IPS-18a (cell line): Measurements from ENCODE around the gene SKAP2.

Source experiments
- H3K27ac ChIP-seq: one replicate; pipeline ENCODE4 v1.5.1; 2013; ENCODE audit warnings: low read length
- H3K27me3 ChIP-seq: one replicate; pipeline ENCODE4 v1.6.1; 2013; ENCODE audit warnings: mild to moderate bottlenecking, low read length; ENCODE audit not compliant: control insufficient read depth, insufficient read depth
- H3K36me3 ChIP-seq: one replicate; pipeline ENCODE4 v1.6.1; 2013; ENCODE audit warnings: low read depth, low read length; ENCODE audit not compliant: control insufficient read depth
- H3K4me1 ChIP-seq: one replicate; pipeline ENCODE4 v1.6.1; 2013; ENCODE audit warnings: low read depth, low read length; ENCODE audit not compliant: control insufficient read depth
- H3K4me3 ChIP-seq: one replicate; pipeline ENCODE4 v1.5.1; 2013; ENCODE audit warnings: low read length
- H3K9ac ChIP-seq: one replicate; pipeline ENCODE4 v1.6.1; 2013; ENCODE audit warnings: mild to moderate bottlenecking, low read length, moderate library complexity
- H3K9me3 ChIP-seq: one replicate; pipeline ENCODE4 v1.6.1; 2013; ENCODE audit warnings: low read depth, low read length; ENCODE audit not compliant: control insufficient read depth

The SKAP2 gene

DNA sequence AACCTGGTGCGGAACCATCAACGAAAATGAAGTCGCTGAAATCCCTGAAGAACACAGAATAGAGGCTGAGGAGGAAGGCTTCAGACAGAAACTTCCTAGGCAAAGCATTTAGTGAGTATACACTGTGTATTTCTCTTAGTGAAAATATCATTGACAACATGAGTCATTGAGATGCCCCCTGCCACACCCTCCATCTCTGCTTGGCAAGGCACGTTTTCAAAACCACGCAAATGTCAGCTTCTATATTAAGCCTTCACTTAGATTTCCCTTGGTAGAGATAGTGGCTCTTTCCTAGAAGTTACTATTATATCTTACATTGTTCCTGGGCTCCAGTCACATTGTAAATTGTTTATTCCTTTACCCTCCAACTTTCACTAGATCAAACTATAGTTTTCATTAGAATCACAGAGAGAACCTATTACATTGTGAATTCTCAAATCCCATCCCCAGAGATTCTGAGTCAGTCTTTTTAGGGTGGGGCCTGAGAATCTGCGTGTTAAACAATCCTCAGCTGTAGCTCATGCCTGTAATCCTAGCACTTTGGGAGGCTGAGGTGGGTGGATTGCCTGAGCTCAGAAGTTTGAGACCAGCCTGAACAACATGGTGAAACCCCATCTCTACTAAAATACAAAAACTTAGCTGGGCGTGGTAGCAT is 4.6 kb upstream of the SKAP2 start:
- H3K4me1 ChIP-seq = peaks cover 4% of the 10 kb centered on the region
- H3K36me3 ChIP-seq = no peaks in the 10 kb centered on the region
- no peak overlapping the region for H3K4me3 ChIP-seq
- H3K9me3 ChIP-seq = no peaks in the 10 kb centered on the region
- no peak overlapping the region for H3K9ac ChIP-seq
- H3K27ac ChIP-seq = no peak overlapping the region
- H3K27me3 ChIP-seq = peaks cover 4% of the 10 kb centered on the region

DNA sequence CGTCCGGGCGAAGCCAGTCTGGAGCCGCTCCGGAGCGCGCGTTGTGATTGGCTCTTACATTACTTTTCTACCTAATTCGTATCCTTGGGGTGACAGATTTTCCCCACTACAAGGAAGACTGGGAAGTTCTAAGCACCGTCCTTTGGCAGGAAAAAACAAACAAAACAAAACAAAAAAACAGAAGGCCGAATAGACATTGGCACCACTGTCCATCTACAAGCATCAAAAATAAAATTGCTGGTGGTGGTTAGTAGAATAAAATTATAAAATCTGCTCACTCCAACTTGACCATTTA is 651 bp upstream of the SKAP2 start:
- no peaks in the 10 kb centered on the region for H3K9me3 ChIP-seq
- H3K36me3 ChIP-seq = no peaks in the 10 kb centered on the region
- peaks cover 41% of the 10 kb centered on the region for H3K27me3 ChIP-seq
- H3K4me1 ChIP-seq = peaks cover 4% of the 10 kb centered on the region
- H3K27ac ChIP-seq = peak overlapping the region; percentile 95
- H3K4me3 ChIP-seq = peak overlapping the region; percentile 97
- H3K9ac ChIP-seq = peak overlapping the region; percentile 81

DNA sequence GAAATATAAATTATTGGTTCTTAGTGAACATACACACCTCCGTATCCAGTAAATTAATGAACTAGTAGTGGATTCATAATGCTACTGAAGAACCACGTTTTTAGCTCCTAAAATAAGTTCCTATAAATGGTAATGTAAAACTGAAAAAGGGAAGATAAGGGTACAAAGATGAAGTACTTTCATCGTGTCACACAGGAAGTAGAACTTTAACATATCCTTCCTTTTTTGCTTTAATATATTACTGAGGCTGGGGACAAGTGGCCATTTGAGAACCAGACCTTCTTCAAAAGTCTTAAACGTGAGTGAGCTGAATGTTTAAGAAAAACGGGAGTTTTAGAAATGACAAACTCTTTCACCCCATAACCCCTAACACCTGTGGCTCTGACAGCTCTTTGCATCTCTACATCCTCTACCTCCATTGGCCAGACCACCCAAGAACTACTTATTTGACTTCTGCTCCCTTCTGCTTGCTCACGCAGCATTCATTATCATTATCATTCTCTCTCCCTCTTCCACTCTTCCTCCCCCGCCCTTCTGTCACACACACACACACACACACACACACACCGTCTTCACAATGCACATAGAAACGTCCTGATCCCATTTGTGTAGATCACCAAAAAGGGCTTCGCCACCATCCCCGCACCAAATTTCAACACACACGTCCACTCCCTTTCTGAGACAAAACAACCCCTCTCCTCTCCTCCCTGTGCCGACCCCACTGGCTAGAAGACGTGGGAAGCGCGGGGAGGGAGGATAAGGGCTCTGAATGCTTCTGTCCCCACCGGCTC is 677 bp downstream of the SKAP2 start:
- H3K36me3 ChIP-seq = no peaks in the 10 kb centered on the region
- H3K9me3 ChIP-seq = no peaks in the 10 kb centered on the region
- H3K4me3 ChIP-seq = peak overlapping the region; percentile 97
- H3K4me1 ChIP-seq = peaks cover 5% of the 10 kb centered on the region
- peaks cover 54% of the 10 kb centered on the region for H3K27me3 ChIP-seq
- H3K27ac ChIP-seq = no peak overlapping the region
- H3K9ac ChIP-seq = peak overlapping the region; percentile 81

DNA sequence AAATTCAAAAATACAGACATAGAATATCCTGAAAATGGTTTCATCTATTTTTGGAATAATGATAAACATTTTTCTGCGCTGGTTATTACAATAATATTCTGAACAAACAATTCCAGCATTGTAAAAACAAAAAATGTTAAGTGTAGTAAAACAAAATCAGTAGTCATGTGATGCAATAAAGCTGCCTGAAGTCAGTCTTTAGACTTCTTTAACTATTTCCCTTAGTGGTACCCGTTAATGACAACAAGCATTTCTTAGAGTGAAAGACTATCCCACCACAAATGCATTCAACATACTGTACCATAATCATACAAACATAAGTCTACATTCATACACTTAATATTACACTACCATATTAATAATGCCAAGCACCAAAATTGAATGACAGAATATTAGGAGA is 1.6 kb downstream of the SKAP2 start:
- Histone ChIP-seq H3K27me3 (peaks cover 63% of the 10 kb centered on the region), H3K27ac (no peak overlapping the region), H3K4me3 (no peak overlapping the region), H3K36me3 (no peaks in the 10 kb centered on the region), H3K4me1 (peaks cover 13% of the 10 kb centered on the region), H3K9ac (no peak overlapping the region), H3K9me3 (no peaks in the 10 kb centered on the region)

DNA sequence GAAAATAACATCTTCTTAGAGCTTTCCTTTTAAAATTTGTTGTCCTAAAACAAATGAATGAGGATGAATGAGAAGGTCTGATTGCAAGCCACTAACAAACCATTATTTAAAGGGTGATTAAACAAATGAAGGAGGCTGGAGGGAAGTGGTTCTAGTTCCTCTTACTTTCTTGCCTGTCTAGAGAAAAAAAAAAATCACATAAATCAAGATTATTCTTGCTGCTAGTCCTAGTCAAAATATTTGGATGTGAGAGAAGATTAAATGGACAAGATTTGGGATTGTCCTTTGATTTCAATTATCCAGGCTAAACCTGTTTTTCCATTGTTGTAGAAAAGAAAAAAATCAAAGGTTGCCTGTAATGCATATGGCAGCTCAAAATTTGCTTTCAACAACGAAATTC is 3.3 kb downstream of the SKAP2 start:
- Histone ChIP-seq H3K9me3 (no peaks in the 10 kb centered on the region), H3K4me1 (peaks cover 28% of the 10 kb centered on the region), H3K27me3 (peaks cover 81% of the 10 kb centered on the region), H3K36me3 (no peaks in the 10 kb centered on the region), H3K27ac (no peak overlapping the region), H3K9ac (no peak overlapping the region), H3K4me3 (no peak overlapping the region)

DNA sequence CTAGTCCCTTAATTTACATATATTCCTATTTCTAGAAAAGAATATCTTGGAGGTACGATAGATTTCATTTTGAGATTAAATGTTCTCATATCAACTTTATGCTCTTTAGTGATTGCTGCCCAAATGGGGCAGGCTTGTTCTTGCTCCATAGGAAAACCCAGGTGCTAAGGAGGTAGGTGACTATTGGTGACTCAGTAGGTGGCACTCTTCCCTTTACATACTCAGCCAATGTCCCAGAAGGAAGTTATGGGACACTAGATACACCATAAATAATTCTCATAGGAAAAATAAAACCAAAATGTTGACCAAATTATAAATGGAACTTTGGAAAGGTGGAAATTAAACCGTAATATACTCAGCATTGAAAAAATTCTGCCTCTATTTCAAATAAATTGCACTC is 4.0 kb downstream of the SKAP2 start:
- Histone ChIP-seq H3K4me3 (no peak overlapping the region), H3K36me3 (no peaks in the 10 kb centered on the region)

DNA sequence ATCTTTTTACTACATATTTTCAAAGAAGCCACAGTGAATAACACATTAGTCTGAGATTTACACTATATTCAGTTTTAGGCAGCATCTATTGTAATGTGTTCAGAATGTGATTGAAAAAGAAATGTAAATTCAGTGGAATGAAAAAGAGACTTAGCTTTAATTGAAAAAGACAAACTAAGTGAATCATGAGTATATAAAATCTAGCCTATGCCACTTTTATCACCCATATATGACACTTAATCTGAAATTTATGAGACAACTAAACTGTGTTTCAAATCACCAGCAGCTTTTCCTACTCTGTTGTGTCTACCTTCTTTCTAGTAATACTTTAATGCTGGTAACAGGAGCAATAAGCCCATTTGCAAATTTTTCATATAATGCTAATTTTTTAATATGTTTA is 4.7 kb downstream of the SKAP2 start:
- no peak overlapping the region for H3K27ac ChIP-seq
- H3K4me3 ChIP-seq = no peak overlapping the region
- H3K27me3 ChIP-seq = peaks cover 91% of the 10 kb centered on the region
- H3K4me1 ChIP-seq = peaks cover 24% of the 10 kb centered on the region
- H3K36me3 ChIP-seq = no peaks in the 10 kb centered on the region
- H3K9ac ChIP-seq = no peak overlapping the region
- H3K9me3 ChIP-seq = no peaks in the 10 kb centered on the region

More for the DNA sequence above, 4.0 kb downstream of the SKAP2 start:
- H3K4me1 ChIP-seq = peaks cover 28% of the 10 kb centered on the region
- no peak overlapping the region for H3K27ac ChIP-seq
- no peaks in the 10 kb centered on the region for H3K9me3 ChIP-seq
- H3K27me3 ChIP-seq = peaks cover 85% of the 10 kb centered on the region
- H3K9ac ChIP-seq = no peak overlapping the region

DNA sequence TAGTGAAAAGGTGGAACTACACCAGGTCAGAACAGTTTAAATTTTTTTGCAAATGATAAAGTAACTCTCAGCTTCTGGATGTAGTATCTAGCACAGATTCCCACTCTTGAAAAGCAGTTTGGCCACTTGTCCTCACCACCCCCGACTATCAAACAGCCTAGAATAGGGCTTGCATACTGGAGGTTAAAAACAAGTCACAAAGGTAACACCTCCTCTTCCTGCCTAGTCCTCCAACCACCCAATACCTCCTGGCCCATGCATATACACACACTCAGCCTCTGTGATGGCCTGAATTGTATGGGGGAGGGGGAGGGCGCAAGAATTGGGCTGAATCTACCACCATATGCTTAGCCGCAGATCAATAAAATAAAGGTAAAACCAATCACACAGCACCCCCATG is 5.7 kb downstream of the SKAP2 start:
- Histone ChIP-seq H3K9me3 (no peaks in the 10 kb centered on the region), H3K9ac (no peak overlapping the region), H3K4me3 (no peak overlapping the region), H3K27ac (no peak overlapping the region), H3K36me3 (no peaks in the 10 kb centered on the region), H3K4me1 (peaks cover 24% of the 10 kb centered on the region), H3K27me3 (peaks cover 96% of the 10 kb centered on the region)

DNA sequence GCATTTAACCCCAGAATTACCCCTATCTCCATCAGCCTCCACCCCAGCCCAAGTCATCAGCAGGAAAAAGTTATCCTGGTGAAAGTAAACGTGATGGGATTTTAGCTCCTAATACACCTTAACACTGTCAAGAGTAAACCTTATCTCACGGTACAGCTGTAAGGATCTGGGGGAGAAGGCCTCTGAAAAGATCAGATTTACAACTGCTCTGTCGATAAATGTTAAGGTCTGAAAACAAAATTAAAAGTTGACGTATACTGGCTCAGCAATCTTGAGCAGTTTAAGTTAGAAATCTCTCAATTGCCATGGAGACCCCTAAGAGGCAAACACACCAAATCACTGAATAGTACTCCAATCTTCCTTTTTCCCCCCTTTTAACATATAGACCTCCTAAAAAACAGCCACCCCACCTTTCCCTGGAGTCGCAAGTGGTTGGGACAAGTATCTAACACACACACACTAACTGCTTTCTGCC is 6.1 kb downstream of the SKAP2 start:
- Histone ChIP-seq H3K9ac (no peak overlapping the region), H3K4me1 (peaks cover 24% of the 10 kb centered on the region), H3K27me3 (peaks cover 96% of the 10 kb centered on the region), H3K4me3 (peak overlapping the region; percentile 53), H3K27ac (no peak overlapping the region), H3K9me3 (no peaks in the 10 kb centered on the region), H3K36me3 (no peaks in the 10 kb centered on the region)

DNA sequence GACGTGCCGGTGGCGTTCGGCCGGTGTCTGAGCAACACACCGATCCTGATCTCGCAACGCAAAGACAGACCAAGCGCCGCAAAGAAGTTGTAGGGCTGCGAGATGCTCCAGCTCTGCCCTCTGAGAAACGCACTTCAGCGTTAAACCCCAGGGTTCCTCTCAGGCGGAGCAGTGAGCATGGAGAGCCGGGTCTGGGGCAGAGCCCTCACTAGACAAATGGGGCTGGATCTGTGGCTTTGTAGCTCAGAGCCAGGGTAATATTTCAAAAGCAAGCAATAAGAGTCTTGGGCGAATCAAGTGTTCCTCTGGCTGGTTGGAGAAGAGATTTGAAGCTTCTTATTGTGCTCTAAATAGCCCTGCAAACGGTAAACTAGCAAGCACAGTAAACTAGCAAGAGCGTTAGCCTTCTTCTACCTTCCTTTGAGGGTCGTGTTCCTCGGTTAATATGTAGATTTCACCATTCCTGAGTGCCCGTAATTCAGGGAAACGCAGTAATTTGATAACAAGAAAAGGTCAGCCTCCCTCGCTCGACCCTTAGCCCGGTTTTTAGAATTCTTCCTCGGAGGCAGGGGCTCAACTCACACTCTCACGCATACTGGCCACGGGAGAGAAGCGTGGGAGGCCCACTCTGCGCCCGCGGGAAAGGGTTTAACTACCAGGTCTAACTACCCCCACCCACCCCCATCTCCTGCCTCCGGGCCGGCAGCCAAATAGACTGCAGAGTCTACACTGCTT is 6.7 kb downstream of the SKAP2 start:
- Histone ChIP-seq H3K27me3 (peaks cover 96% of the 10 kb centered on the region), H3K36me3 (no peaks in the 10 kb centered on the region), H3K4me3 (peak overlapping the region; percentile 53), H3K9ac (no peak overlapping the region), H3K9me3 (no peaks in the 10 kb centered on the region), H3K27ac (no peak overlapping the region), H3K4me1 (peaks cover 24% of the 10 kb centered on the region)

DNA sequence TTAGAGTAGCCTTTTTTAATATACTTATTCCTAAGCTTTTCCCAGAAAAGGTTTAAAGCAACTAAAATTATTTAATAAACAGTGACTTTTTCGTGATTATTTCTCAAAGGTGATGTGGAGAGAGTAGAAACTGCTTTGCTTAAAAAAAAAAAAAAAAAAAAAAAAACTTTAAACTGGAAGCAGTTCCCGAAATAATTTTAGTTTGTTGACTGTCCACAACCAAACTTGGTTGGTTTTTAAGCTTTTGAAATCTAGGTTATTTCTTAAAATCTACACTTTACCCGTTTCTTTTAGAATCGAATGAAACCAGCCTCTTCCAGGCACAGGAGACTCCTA is 7.3 kb downstream of the SKAP2 start:
- Histone ChIP-seq H3K27ac (no peak overlapping the region), H3K4me1 (peaks cover 24% of the 10 kb centered on the region), H3K36me3 (no peaks in the 10 kb centered on the region), H3K9me3 (no peaks in the 10 kb centered on the region), H3K4me3 (peak overlapping the region; percentile 53), H3K9ac (no peak overlapping the region), H3K27me3 (peaks cover 91% of the 10 kb centered on the region)
